Endothelial cell of umbilical vein (primary cell): ENCODE results near the gene SPAG5. TPM values are rescaled to one million over a fixed set of nuclear protein-coding genes. Genes with fewer than 3 reads are reported as not detected.

ENCODE experiments used
- BruUV-seq: library from RNA; stranded (reverse); fragments of 400-500 nt; replicated peaks from 2 replicates; lab custom pipeline; 2021; lab: Mats Ljungman, UMichigan
- CTCF ChIA-PET: fragments of 300-600, 350-600 bp; sonication (Branson Sonifier 250); formaldehyde crosslinking; loops from one replicate; lab custom pipeline; 2021; ENCODE audit warnings: antibody characterized with exemption, inconsistent platforms; lab: Charles Lee
- POLR2A ChIA-PET: fragments of 300-600, 350-600 bp; sonication (Branson Sonifier 250); formaldehyde crosslinking; loops from one replicate; lab custom pipeline; 2021; ENCODE audit warnings: antibody characterized with exemption, inconsistent platforms; lab: Charles Lee
- DNase-seq: peaks from one replicate; pipeline ENCODE4 v3.0.0-alpha.2; 2011; ENCODE audit warnings: low read depth, low spot score
- FAIRE-seq: peaks from 2 replicates; lab custom pipeline; 2011; peaks lifted over from hg19 to GRCh38; lab: Jason Lieb, UNC
- H2AFZ ChIP-seq: 2 replicates; pipeline ENCODE4 v1.6.0; 2012; ENCODE audit warnings: low read depth, low read length, control low read depth, inconsistent platforms
- H3K27ac ChIP-seq: 2 replicates; pipeline ENCODE4 v1.5.1; 2011; ENCODE audit warnings: low read depth, mild to moderate bottlenecking, control low read depth, low read length, moderate library complexity; ENCODE audit not compliant: insufficient read depth
- H3K27me3 ChIP-seq, 2 experiments: 2 replicates each; pipeline versions ENCODE4 v1.6.0 to v1.6.1; 2011; ENCODE audit warnings: low read length in 2 of 2, mixed read lengths in 1 of 2; ENCODE audit not compliant: control insufficient read depth in 2 of 2, insufficient read depth in 2 of 2
- H3K36me3 ChIP-seq, 2 experiments: 2 replicates in 1 of 2; 3 replicates in 1 of 2; pipeline ENCODE4 v1.5.1; 2011; ENCODE audit warnings: low read length in 2 of 2, mild to moderate bottlenecking in 1 of 2, moderate library complexity in 1 of 2; ENCODE audit not compliant: control insufficient read depth in 2 of 2, insufficient read depth in 2 of 2; ENCODE audit errors: extremely low read depth in 1 of 2
- H3K4me1 ChIP-seq: 3 replicates; pipeline ENCODE4 v1.5.1; 2011; ENCODE audit warnings: mild to moderate bottlenecking, low read length; ENCODE audit not compliant: control insufficient read depth, insufficient read depth; ENCODE audit errors: extremely low read depth
- H3K4me2 ChIP-seq: 2 replicates; pipeline ENCODE4 v1.6.1; 2011; ENCODE audit warnings: low read length, control low read depth, mixed read lengths; ENCODE audit not compliant: insufficient read depth
- H3K4me3 ChIP-seq, 3 experiments: fragments of 200-600 bp in 1 of 3; sonication (generic), shearing (Covaris generic) in 1 of 3; replicated peaks in 1 of 3; 2 replicates each; pipeline ENCODE4 v1.5.1; 2011 to 2016; ENCODE audit warnings: control low read depth in 3 of 3, low read length in 3 of 3, mild to moderate bottlenecking in 2 of 3, inconsistent platforms in 1 of 3, low read depth in 1 of 3, moderate library complexity in 1 of 3; ENCODE audit not compliant: insufficient read depth in 1 of 3
- H3K79me2 ChIP-seq: 2 replicates; pipeline ENCODE4 v1.6.0; 2012; ENCODE audit warnings: low read length, inconsistent platforms; ENCODE audit not compliant: control insufficient read depth, insufficient read depth
- H3K9ac ChIP-seq: replicated peaks from 2 replicates; pipeline ENCODE3; 2011; ENCODE audit warnings: low read length, control low read depth; ENCODE audit not compliant: insufficient read depth; ENCODE audit errors: extremely low read depth
- H3K9me1 ChIP-seq: replicated peaks from 3 replicates; pipeline ENCODE4 v1.6.0; 2011; ENCODE audit warnings: mild to moderate bottlenecking, low read length; ENCODE audit not compliant: control insufficient read depth, insufficient read depth; ENCODE audit errors: extremely low read depth
- H3K9me3 ChIP-seq: replicated peaks from 2 replicates; pipeline ENCODE4 v1.5.1; 2012; ENCODE audit warnings: low read length, inconsistent platforms; ENCODE audit not compliant: control insufficient read depth, insufficient read depth
- H4K20me1 ChIP-seq: replicated peaks from 2 replicates; pipeline ENCODE3; 2011; ENCODE audit warnings: mild to moderate bottlenecking, low read length; ENCODE audit not compliant: control insufficient read depth, insufficient read depth; ENCODE audit errors: extremely low read depth
- EZH2 ChIP-seq: IDR thresholded peaks from 2 replicates; pipeline ENCODE4 v1.6.1; 2012; ENCODE audit warnings: borderline replicate concordance, low read depth, mild to moderate bottlenecking, moderate library complexity, low read length, inconsistent platforms; ENCODE audit not compliant: severe bottlenecking
- FOS ChIP-seq: IDR thresholded peaks from 2 replicates; pipeline ENCODE4 v1.6.1; 2011; ENCODE audit warnings: mild to moderate bottlenecking, low read length, moderate library complexity, borderline replicate concordance; ENCODE audit not compliant: insufficient read depth
- GATA2 ChIP-seq: IDR thresholded peaks from 2 replicates; pipeline ENCODE4 v1.7.0; 2011; ENCODE audit warnings: low read depth, mild to moderate bottlenecking, moderate library complexity, mixed read lengths, low read length; ENCODE audit not compliant: insufficient read length, insufficient read depth
- JUN ChIP-seq: IDR thresholded peaks from 2 replicates; pipeline ENCODE4 v1.6.1; 2011; ENCODE audit warnings: borderline replicate concordance, low read depth; ENCODE audit not compliant: insufficient read length, insufficient read depth
- MAX ChIP-seq: IDR thresholded peaks from 2 replicates; pipeline ENCODE4 v1.6.1; 2011; ENCODE audit not compliant: insufficient read depth, insufficient read length
- MYC ChIP-seq: IDR thresholded peaks from one replicate; pipeline ENCODE4 v1.6.1; 2011; ENCODE audit warnings: mild to moderate bottlenecking, low read depth, low read length
- POLR2A ChIP-seq: IDR thresholded peaks from 2 replicates; pipeline ENCODE4 v1.6.1; 2012; ENCODE audit warnings: low read depth, mild to moderate bottlenecking, control low read depth, low read length
- POLR2AphosphoS5 ChIP-seq: IDR thresholded peaks from 2 replicates; pipeline ENCODE4 v1.6.1; 2012; ENCODE audit warnings: low read depth, mild to moderate bottlenecking, control low read depth, low read length, moderate library complexity; ENCODE audit not compliant: insufficient read depth
- dilution Hi-C: fragments of 300-500 bp; cut with MboI; formaldehyde crosslinking; loops from one replicate; pipeline ENCODE4 v1.15.0; 2019; ENCODE audit warnings: low sequenced_read_pairs; ENCODE audit not compliant: extremely low pct_ligation_motif_present
- intact Hi-C: fragments of 100-400 bp; cut with micrococcal nuclease; formaldehyde crosslinking; loops from one replicate; pipeline ENCODE4 v1.10.0; 2022
- polyA plus RNA-seq, 4 experiments: library from polyadenylated mRNA; depleted of rRNA in 3 of 4; stranded (reverse) in 3 of 4; unstranded in 1 of 4; fragments of >200 nt; gene quantifications; 2 replicates each; pipeline versions ENCODE4 v1.2.1 to v1.2.3, GENCODE V29; 2011 to 2012; ENCODE audit warnings: missing spikeins in 1 of 4
- total RNA-seq: library from RNA; stranded (reverse); gene quantifications from 2 replicates; pipeline ENCODE4 v1.2.3, GENCODE V29; 2021
- TF ChIP-seq, protein P1 (sequence below), 2 donors: IDR thresholded peaks; 1 replicate in 1 of 2; 2 replicates in 1 of 2; pipeline ENCODE4 v1.5.1; 2011; ENCODE audit warnings: low read length in 2 of 2, mild to moderate bottlenecking in 2 of 2, moderate library complexity in 2 of 2, control low read depth in 1 of 2, inconsistent platforms in 1 of 2, low read depth in 1 of 2; ENCODE audit not compliant: insufficient read depth in 1 of 2; ENCODE audit errors: extremely low read depth in 1 of 2

SPAG5 gene
- total and polyA plus RNA-seq, 2 donors (not counting 3 experiments of a cell fraction or from before 2014, with no cell fraction given) = 31.7 to 85.4 TPM

- CTCF ChIA-PET = interaction anchor here (0.9 to 3.8 kb wide), 3 partner anchors 10 to 50 kb away, joined by 5 to 41 read pairs (median 6); no protein-coding TSS in a partner anchor
- no peaks in the 10 kb centered on the region for H3K9me1 ChIP-seq
- peaks cover 18% of the 10 kb centered on the region for H3K4me1 ChIP-seq
- peak overlapping the region; percentile 71 for H2AFZ ChIP-seq
- TSS peak; percentile 92 for BruUV-seq
- H3K9me3 ChIP-seq = no peaks in the 10 kb centered on the region
- dilution Hi-C loops = no loop called here
- H3K27me3 ChIP-seq = no peaks in the 10 kb centered on the region
- peaks cover 14% of the 10 kb centered on the region for H3K79me2 ChIP-seq
- H3K4me3 ChIP-seq = peak overlapping the region; percentile 61 to 90 (median 68)
- peak overlapping the region; percentile 94 for H3K9ac ChIP-seq
- H3K36me3 ChIP-seq = no peaks in the 10 kb centered on the region
- intact Hi-C loops = loop anchor here (1.0 to 2.0 kb wide), 2 partner anchors 23 to 51 kb away; partner anchors contain the start of gene ALDOC
- POLR2A ChIA-PET = no interaction called here
- peak; percentile 72 for TF ChIP-seq FOS
- TF ChIP-seq MYC = no peak
- TF ChIP-seq MAX = no peak
- TF ChIP-seq GATA2 = no peak
- TF ChIP-seq, protein P1, sequence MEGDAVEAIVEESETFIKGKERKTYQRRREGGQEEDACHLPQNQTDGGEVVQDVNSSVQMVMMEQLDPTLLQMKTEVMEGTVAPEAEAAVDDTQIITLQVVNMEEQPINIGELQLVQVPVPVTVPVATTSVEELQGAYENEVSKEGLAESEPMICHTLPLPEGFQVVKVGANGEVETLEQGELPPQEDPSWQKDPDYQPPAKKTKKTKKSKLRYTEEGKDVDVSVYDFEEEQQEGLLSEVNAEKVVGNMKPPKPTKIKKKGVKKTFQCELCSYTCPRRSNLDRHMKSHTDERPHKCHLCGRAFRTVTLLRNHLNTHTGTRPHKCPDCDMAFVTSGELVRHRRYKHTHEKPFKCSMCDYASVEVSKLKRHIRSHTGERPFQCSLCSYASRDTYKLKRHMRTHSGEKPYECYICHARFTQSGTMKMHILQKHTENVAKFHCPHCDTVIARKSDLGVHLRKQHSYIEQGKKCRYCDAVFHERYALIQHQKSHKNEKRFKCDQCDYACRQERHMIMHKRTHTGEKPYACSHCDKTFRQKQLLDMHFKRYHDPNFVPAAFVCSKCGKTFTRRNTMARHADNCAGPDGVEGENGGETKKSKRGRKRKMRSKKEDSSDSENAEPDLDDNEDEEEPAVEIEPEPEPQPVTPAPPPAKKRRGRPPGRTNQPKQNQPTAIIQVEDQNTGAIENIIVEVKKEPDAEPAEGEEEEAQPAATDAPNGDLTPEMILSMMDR (IDR thresholded peaks at IDR 0.05; ENCODE audit: extremely low read depth in 1 of 2, insufficient read depth in 1 of 2, low read depth in 1 of 2, low read length in 2 of 2) = no peak
- no peak for TF ChIP-seq POLR2AphosphoS5
- peak; percentile 55 for TF ChIP-seq JUN
- TF ChIP-seq EZH2 = no peak
- no peak for TF ChIP-seq POLR2A
- FAIRE-seq (peak; percentile 91), DNase-seq (peak; percentile 87)
- peak overlapping the region; percentile 78 for H3K4me2 ChIP-seq
- peak overlapping the region; percentile 95 for H3K27ac ChIP-seq
- H4K20me1 ChIP-seq = no peaks in the 10 kb centered on the region
These were observed 723 bp upstream of the SPAG5 start for GRCh38 chr17:28599311-28600184.
